MM.1S (cell line): Measurements from ENCODE around the gene ADCY2.

Experiments
- CTCF ChIP-seq: fragments of 300-600 bp; sonication (generic); IDR thresholded peaks from 2 replicates; pipeline ENCODE4 v1.5.1; 2016; ENCODE audit warnings: antibody characterized with exemption, low read length, mixed read lengths
- EZH2 ChIP-seq: fragments of 300-600 bp; sonication (generic); optimal IDR thresholded peaks from 2 replicates; pipeline ENCODE3; 2017; ENCODE audit warnings: low read depth, mild to moderate bottlenecking, antibody characterized with exemption, low read length, mixed read lengths
- EZH2phosphoT487 ChIP-seq: fragments of 300-600 bp; sonication (generic); IDR thresholded peaks from 2 replicates; pipeline ENCODE4 v1.6.1; 2018; ENCODE audit warnings: antibody characterized with exemption, low read length

GRCh38 chr5:7611518-7611917 lies 215.6 kb downstream of the ADCY2 start:
- TF ChIP-seq CTCF: no peak
- TF ChIP-seq EZH2: no peak
- no peak for TF ChIP-seq EZH2phosphoT487
